ENCODE measurements around the gene SPINDOC. TPM values are rescaled to one million over a fixed set of nuclear protein-coding genes. Genes with fewer than 3 reads are reported as not detected.

Gene SPINDOC
- total RNA-seq, 1 experiment from 2014 or later, result 94.5 TPM

- H3K27ac ChIP-seq (ENCODE audit: low read depth, low read length, poor library complexity, severe bottlenecking), result no peak overlapping the region
- no peaks in the 10 kb centered on the region for H3K9me3 ChIP-seq (ENCODE audit: low read depth, low read length, poor library complexity, severe bottlenecking)
- H3K27me3 ChIP-seq (replicated peaks; ENCODE audit: insufficient read depth, low read depth, low read length, poor library complexity), result no peaks in the 10 kb centered on the region
- TF ChIP-seq CTCF (conservative IDR thresholded peaks at IDR 0.05; ENCODE audit: low read depth, low read length), result no peak
- TF ChIP-seq EZH2 (IDR thresholded peaks at IDR 0.05; ENCODE audit: borderline replicate concordance, low read depth, low read length, poor library complexity, severe bottlenecking), result no peak
- intact Hi-C loops (cut with micrococcal nuclease; ENCODE audit: unreplicated experiment), result loop anchor here (10.0 kb wide), 1 partner anchor 140 kb away; the partner anchor contains the start of gene COX8A
- peaks cover 6% of the 10 kb centered on the region for H3K4me1 ChIP-seq (ENCODE audit: insufficient read depth, low read length, poor library complexity, severe bottlenecking)
- DNase-seq (ENCODE audit: low spot score), result no peak
- POLR2A ChIA-PET (ENCODE audit: low non-redundant PET), result no interaction called here
- CTCF ChIA-PET, result interaction anchor here (0.6 to 4.5 kb wide), 3 partner anchors 62 to 196 kb away, joined by 3 to 44 read pairs (median 7); no protein-coding TSS in a partner anchor
- no peaks in the 10 kb centered on the region for H3K36me3 ChIP-seq (ENCODE audit: insufficient read depth, low read length, poor library complexity, severe bottlenecking)
- no peak overlapping the region for H3K4me3 ChIP-seq (ENCODE audit: low read depth, low read length, poor library complexity, severe bottlenecking)
- BruUV-seq (replicated peaks), result no TSS peak
Observed at GRCh38 chr11:63835158-63835545, 21.9 kb downstream of the SPINDOC start.

GRCh38 chr11:63837027-63837688, 23.9 kb downstream of the SPINDOC start:
- peak; percentile 91 for DNase-seq (ENCODE audit: low spot score)
- Histone ChIP-seq H3K27ac (ENCODE audit: low read depth, low read length, poor library complexity, severe bottlenecking) (no peak overlapping the region), H3K36me3 (ENCODE audit: insufficient read depth, low read length, poor library complexity, severe bottlenecking) (no peaks in the 10 kb centered on the region), H3K4me3 (ENCODE audit: low read depth, low read length, poor library complexity, severe bottlenecking) (no peak overlapping the region), H3K4me1 (ENCODE audit: insufficient read depth, low read length, poor library complexity, severe bottlenecking) (peaks cover 25% of the 10 kb centered on the region), H3K9me3 (ENCODE audit: low read depth, low read length, poor library complexity, severe bottlenecking) (no peaks in the 10 kb centered on the region), H3K27me3 (replicated peaks; ENCODE audit: insufficient read depth, low read depth, low read length, poor library complexity) (no peaks in the 10 kb centered on the region)
- CTCF ChIA-PET, result interaction anchor here (0.5 to 4.5 kb wide), 4 partner anchors 32 to 111 kb away, joined by 4 to 44 read pairs (median 8); no protein-coding TSS in a partner anchor
- no TSS peak for BruUV-seq (replicated peaks)
- TF ChIP-seq CTCF (conservative IDR thresholded peaks at IDR 0.05; ENCODE audit: low read depth, low read length), result peak; percentile 90
- TF ChIP-seq EZH2 (IDR thresholded peaks at IDR 0.05; ENCODE audit: borderline replicate concordance, low read depth, low read length, poor library complexity, severe bottlenecking), result no peak
- intact Hi-C loops (cut with micrococcal nuclease; ENCODE audit: unreplicated experiment), result loop anchor here (1.0 to 10.0 kb wide), 2 partner anchors 69 to 138 kb away; partner anchors contain the start of gene COX8A
- POLR2A ChIA-PET (ENCODE audit: low non-redundant PET), result no interaction called here

GRCh38 chr11:63837739-63838138, 24.5 kb downstream of the SPINDOC start:
- TF ChIP-seq EZH2 (IDR thresholded peaks at IDR 0.05; ENCODE audit: borderline replicate concordance, low read depth, low read length, poor library complexity, severe bottlenecking) (no peak), CTCF (conservative IDR thresholded peaks at IDR 0.05; ENCODE audit: low read depth, low read length) (no peak)
- POLR2A ChIA-PET (ENCODE audit: low non-redundant PET), result no interaction called here
- peak overlapping the region; percentile 3 for H3K27ac ChIP-seq (ENCODE audit: low read depth, low read length, poor library complexity, severe bottlenecking)

More at GRCh38 chr11:63837739-63838138, 24.5 kb downstream of the SPINDOC start:
- CTCF ChIA-PET, result interaction anchor here (1.2 to 4.5 kb wide), 3 partner anchors 33 to 107 kb away, joined by 4 to 44 read pairs (median 4); no protein-coding TSS in a partner anchor
- Histone ChIP-seq H3K4me1 (ENCODE audit: insufficient read depth, low read length, poor library complexity, severe bottlenecking) (peaks cover 26% of the 10 kb centered on the region), H3K9me3 (ENCODE audit: low read depth, low read length, poor library complexity, severe bottlenecking) (no peaks in the 10 kb centered on the region), H3K4me3 (ENCODE audit: low read depth, low read length, poor library complexity, severe bottlenecking) (no peak overlapping the region), H3K36me3 (ENCODE audit: insufficient read depth, low read length, poor library complexity, severe bottlenecking) (peaks cover 5% of the 10 kb centered on the region), H3K27me3 (replicated peaks; ENCODE audit: insufficient read depth, low read depth, low read length, poor library complexity) (no peaks in the 10 kb centered on the region)
- BruUV-seq (replicated peaks), result no TSS peak
- no peak for DNase-seq (ENCODE audit: low spot score)
- intact Hi-C loops (cut with micrococcal nuclease; ENCODE audit: unreplicated experiment), result loop anchor here (1.0 to 10.0 kb wide), 4 partner anchors 69 to 311 kb away; partner anchors contain the start of gene COX8A
